Motor neuron (in vitro differentiated cells): ENCODE measurements around the gene TMEM202. TPM values are rescaled to one million over a fixed set of nuclear protein-coding genes. Genes with fewer than 3 reads are reported as not detected.
"Not testable (repeated sequence)": the region's sequence is repeated elsewhere in the genome, so short reads cannot be mapped to it uniquely, and the experiment has no call there.

Experiments
- ATAC-seq, 8 experiments: fragments of 200-7000 bp; cut with Tn5 transposase; replicated peaks in 6 of 8; 2 replicates each; pipeline ENCODE4 v1.8.0; 2021; ENCODE audit warnings: mild to moderate bottlenecking in 8 of 8, moderate library complexity in 8 of 8
- H3K27ac ChIP-seq, 2 donors: fragments of 250-450 bp; sonication (Bioruptor Pico); 2 replicates each; pipeline ENCODE4 v1.9.0; 2021; ENCODE audit warnings: antibody characterized with exemption in 2 of 2, mild to moderate bottlenecking in 2 of 2, moderate library complexity in 1 of 2
- H3K4me1 ChIP-seq, 2 donors: fragments of 250-450 bp; sonication (Bioruptor Pico); replicated peaks in 1 of 2; 2 replicates each; pipeline ENCODE4 v1.6.1; 2021; ENCODE audit warnings: antibody characterized with exemption in 2 of 2, mild to moderate bottlenecking in 2 of 2, moderate library complexity in 1 of 2
- H3K4me3 ChIP-seq, 5 donors: fragments of 250-450 bp; sonication (Bioruptor Pico); 2 replicates each; pipeline ENCODE4 v1.9.0; 2021; ENCODE audit warnings: antibody characterized with exemption in 5 of 5, mild to moderate bottlenecking in 5 of 5, moderate library complexity in 4 of 5
- WGBS, 10 experiments: fragments of 450-650 bp; shearing (Covaris generic); methylation state at CpG; one replicate each; pipeline ENCODE4 v1.0.0; 2022; 5-methylcytosine and 5-hydroxymethylcytosine counted together
- in situ Hi-C, 9 experiments: fragments of 400-800 bp; cut with MboI; loops; one replicate each; pipeline ENCODE4 v1.15.0; 2021; ENCODE audit warnings: low sequenced_read_pairs in 9 of 9, low pct_unique_long_range_greater_than_20kb in 2 of 9; ENCODE audit not compliant: unreplicated experiment in 9 of 9
- total RNA-seq, 8 experiments: library from RNA; unstranded; fragments of 300-600 nt; gene quantifications; 2 replicates each; pipeline versions ENCODE4 v1.2.3 to v1.2.4, GENCODE V29; 2022

Gene TMEM202
- total RNA-seq, 8 experiments from 2014 or later, result not detected

GRCh38 chr15:72377331-72377730, 20.8 kb upstream of the TMEM202 start:
- in situ Hi-C loops, result no loop called here
- WGBS, 10 experiments, result 29 to 100% (median 86%) methylated on average over 1 of the region's 1 CpG; no CpG with 5 or more reads in 3 of the 10 experiments
- Histone ChIP-seq H3K4me3 (no peak overlapping the region), H3K4me1 (peaks cover 12 to 15% of the 10 kb centered on the region in 2 donors), H3K27ac (no peak overlapping the region)
- no peak for ATAC-seq

- in situ Hi-C loops, H3K4me3 ChIP-seq, ATAC-seq, H3K27ac ChIP-seq: not testable (repeated sequence)
- WGBS, 10 experiments, result 40 to 83% (median 59%) methylated on average over 1 to 3 of the region's 3 CpGs; no CpG with 5 or more reads in 6 of the 10 experiments
- peaks cover 12 to 15% of the 10 kb centered on the region in 2 donors for H3K4me1 ChIP-seq
These were observed 19.0 kb upstream of the TMEM202 start for GRCh38 chr15:72379106-72379505.

- in situ Hi-C loops, result no loop called here
These were observed 18.2 kb upstream of the TMEM202 start for GRCh38 chr15:72379856-72380430.

GRCh38 chr15:72380743-72381142, 17.4 kb upstream of the TMEM202 start:
- no peak overlapping the region for H3K27ac ChIP-seq
- peaks cover 3 to 4% of the 10 kb centered on the region in 2 donors for H3K4me1 ChIP-seq
- no peak for ATAC-seq
- in situ Hi-C loops, result no loop called here
- no peak overlapping the region for H3K4me3 ChIP-seq
- WGBS, 10 experiments, result 27 to 80% (median 30%) methylated on average over 1 to 4 of the region's 4 CpGs; no CpG with 5 or more reads in 6 of the 10 experiments

More at GRCh38 chr15:72379856-72380430, 18.2 kb upstream of the TMEM202 start:
- no peak for ATAC-seq
- 10 to 80% (median 39%) methylated on average over 1 to 2 of the region's 2 CpGs; no CpG with 5 or more reads in 4 of the 10 experiments for WGBS, 10 experiments
- no peak overlapping the region for H3K4me3 ChIP-seq
- H3K27ac ChIP-seq, result no peak overlapping the region
- peaks cover 6% of the 10 kb centered on the region in 2 donors for H3K4me1 ChIP-seq

GRCh38 chr15:72382146-72382545, 16.0 kb upstream of the TMEM202 start:
- Histone ChIP-seq H3K27ac (no peak overlapping the region), H3K4me1 (no peaks in the 10 kb centered on the region), H3K4me3 (no peak overlapping the region)
- peak in 2 of 8 experiments; percentile 17 to 54 for ATAC-seq
- in situ Hi-C loops, result no loop called here
- WGBS, 10 experiments, result 28 to 61% (median 45%) methylated on average over 1 to 2 of the region's 2 CpGs; no CpG with 5 or more reads in 4 of the 10 experiments

- H3K27ac ChIP-seq, result no peak overlapping the region
- H3K4me1 ChIP-seq, result no peaks in the 10 kb centered on the region
- no peak overlapping the region for H3K4me3 ChIP-seq
- in situ Hi-C loops, result no loop called here
- no peak for ATAC-seq
These were observed 10.4 kb upstream of the TMEM202 start for GRCh38 chr15:72387741-72388140.

- Histone ChIP-seq H3K27ac (no peak overlapping the region), H3K4me3 (no peak overlapping the region), H3K4me1 (no peaks in the 10 kb centered on the region)
- ATAC-seq, result no peak
- in situ Hi-C loops, result no loop called here
- WGBS, 10 experiments, result 0 to 75% (median 45%) methylated on average over 1 to 3 of the region's 3 CpGs
These were observed 8.9 kb upstream of the TMEM202 start for GRCh38 chr15:72389231-72389630.

- in situ Hi-C loops, H3K4me1 ChIP-seq, H3K27ac ChIP-seq, H3K4me3 ChIP-seq, ATAC-seq: not testable (repeated sequence)
- no CpG with 5 or more reads among the region's 24 CpGs for WGBS, 10 experiments
These were observed 1.8 kb upstream of the TMEM202 start for GRCh38 chr15:72396331-72396730.

- 21 to 100% (median 64%) methylated on average over 1 to 6 of the region's 7 CpGs; no CpG with 5 or more reads in 3 of the 10 experiments for whole genome bisulfite sequencing, 10 experiments
These were observed 543 bp downstream of the TMEM202 start for GRCh38 chr15:72398648-72399047.

GRCh38 chr15:72402726-72403125, 4.6 kb downstream of the TMEM202 start:
- in situ Hi-C loops, result no loop called here
- Histone ChIP-seq H3K27ac (no peak overlapping the region), H3K4me1 (no peaks in the 10 kb centered on the region), H3K4me3 (no peak overlapping the region)
- ATAC-seq, result no peak
- WGBS, 10 experiments, result 0 to 100% (median 62%) methylated on average over 1 to 5 of the region's 5 CpGs; no CpG with 5 or more reads in 4 of the 10 experiments

More at GRCh38 chr15:72398648-72399047, 543 bp downstream of the TMEM202 start:
- in situ Hi-C loops, result no loop called here
- no peaks in the 10 kb centered on the region for H3K4me1 ChIP-seq
- ATAC-seq, result no peak
- H3K27ac ChIP-seq, result no peak overlapping the region
- H3K4me3 ChIP-seq, result no peak overlapping the region

GRCh38 chr15:72404356-72404755, 6.3 kb downstream of the TMEM202 start:
- no peak overlapping the region for H3K4me3 ChIP-seq
- ATAC-seq, result no peak
- in situ Hi-C loops, result no loop called here
- 7 to 65% (median 45%) methylated on average over 1 to 3 of the region's 3 CpGs; no CpG with 5 or more reads in 4 of the 10 experiments for WGBS, 10 experiments
- no peaks in the 10 kb centered on the region for H3K4me1 ChIP-seq
- no peak overlapping the region for H3K27ac ChIP-seq

GRCh38 chr15:72404841-72405240, 6.7 kb downstream of the TMEM202 start:
- ATAC-seq, result peak in 3 of 8 experiments; percentile 94 to 98 (median 98)
- in situ Hi-C loops, result no loop called here
- Histone ChIP-seq H3K27ac (no peak overlapping the region), H3K4me1 (no peaks in the 10 kb centered on the region), H3K4me3 (no peak overlapping the region)

- Histone ChIP-seq H3K27ac (no peak overlapping the region), H3K4me3 (no peak overlapping the region), H3K4me1 (no peaks in the 10 kb centered on the region)
- ATAC-seq, result no peak
- 0 to 86% (median 38%) methylated on average over 1 to 3 of the region's 3 CpGs; no CpG with 5 or more reads in 2 of the 10 experiments for WGBS, 10 experiments
- in situ Hi-C loops, result no loop called here
These were observed 8.8 kb downstream of the TMEM202 start for GRCh38 chr15:72406936-72407335.

- in situ Hi-C loops, result no loop called here
- Histone ChIP-seq H3K4me1 (no peaks in the 10 kb centered on the region), H3K4me3 (no peak overlapping the region), H3K27ac (no peak overlapping the region)
- WGBS, 10 experiments, result 5 to 90% (median 67%) methylated on average over 1 to 5 of the region's 5 CpGs; no CpG with 5 or more reads in 2 of the 10 experiments
- no peak for ATAC-seq
These were observed 13.0 kb downstream of the TMEM202 start for GRCh38 chr15:72411111-72411510.
